ENCODE results near the gene NCCRP1. TPM values are rescaled to one million over a fixed set of nuclear protein-coding genes. Genes with fewer than 3 reads are reported as not detected.

Gene NCCRP1
- total and polyA plus RNA-seq, 4 donors = 0.05 to 0.97 (median 0.17) TPM

GRCh38 chr19:39173502-39173991 lies 23.2 kb upstream of the NCCRP1 start:
- ATAC-seq (ENCODE audit: insufficient read depth, low FRiP score) = no peak
- no peaks in the 10 kb centered on the region for H3K27me3 ChIP-seq (ENCODE audit: control insufficient read depth in 3 of 3, insufficient read depth in 3 of 3, low read length in 2 of 3)
- no peak overlapping the region for H3K27ac ChIP-seq (ENCODE audit: low read depth in 1 of 2, low read length in 1 of 2)
- H3K4me3 ChIP-seq = no peak overlapping the region
- TF ChIP-seq, protein P1, sequence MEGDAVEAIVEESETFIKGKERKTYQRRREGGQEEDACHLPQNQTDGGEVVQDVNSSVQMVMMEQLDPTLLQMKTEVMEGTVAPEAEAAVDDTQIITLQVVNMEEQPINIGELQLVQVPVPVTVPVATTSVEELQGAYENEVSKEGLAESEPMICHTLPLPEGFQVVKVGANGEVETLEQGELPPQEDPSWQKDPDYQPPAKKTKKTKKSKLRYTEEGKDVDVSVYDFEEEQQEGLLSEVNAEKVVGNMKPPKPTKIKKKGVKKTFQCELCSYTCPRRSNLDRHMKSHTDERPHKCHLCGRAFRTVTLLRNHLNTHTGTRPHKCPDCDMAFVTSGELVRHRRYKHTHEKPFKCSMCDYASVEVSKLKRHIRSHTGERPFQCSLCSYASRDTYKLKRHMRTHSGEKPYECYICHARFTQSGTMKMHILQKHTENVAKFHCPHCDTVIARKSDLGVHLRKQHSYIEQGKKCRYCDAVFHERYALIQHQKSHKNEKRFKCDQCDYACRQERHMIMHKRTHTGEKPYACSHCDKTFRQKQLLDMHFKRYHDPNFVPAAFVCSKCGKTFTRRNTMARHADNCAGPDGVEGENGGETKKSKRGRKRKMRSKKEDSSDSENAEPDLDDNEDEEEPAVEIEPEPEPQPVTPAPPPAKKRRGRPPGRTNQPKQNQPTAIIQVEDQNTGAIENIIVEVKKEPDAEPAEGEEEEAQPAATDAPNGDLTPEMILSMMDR (IDR thresholded peaks at IDR 0.05; ENCODE audit: control extremely low read depth, extremely low read depth) = no peak
- WGBS, 2 donors = 95 to 96% methylated on average over 25 of the region's 25 CpGs
- peaks cover 0 to 6% (median 0%) of the 10 kb centered on the region in 5 donors for H3K4me1 ChIP-seq (ENCODE audit: control insufficient read depth in 5 of 5, insufficient read depth in 5 of 5, low read length in 5 of 5)
- peaks cover 0 to 79% (median 7%) of the 10 kb centered on the region in 4 donors for H3K36me3 ChIP-seq (ENCODE audit: control insufficient read depth in 4 of 4, insufficient read depth in 4 of 4, low read length in 4 of 4)
- H3K9ac ChIP-seq (ENCODE audit: insufficient read depth in 1 of 2, low read length in 2 of 2) = no peak overlapping the region
- no peaks in the 10 kb centered on the region for H3K9me3 ChIP-seq (ENCODE audit: control insufficient read depth in 4 of 4, insufficient read depth in 3 of 4, low read length in 3 of 4)
- no peak for DNase-seq

GRCh38 chr19:39174142-39174541 lies 22.6 kb upstream of the NCCRP1 start:
- 89% methylated on average over 16 of the region's 16 CpGs for WGBS, 2 donors
- H3K27ac ChIP-seq (ENCODE audit: low read depth in 1 of 2, low read length in 1 of 2) = no peak overlapping the region
- DNase-seq (no peak), ATAC-seq (ENCODE audit: insufficient read depth, low FRiP score) (no peak)
- TF ChIP-seq, protein P1 (IDR thresholded peaks at IDR 0.05; ENCODE audit: control extremely low read depth, extremely low read depth) = no peak
- H3K4me1 ChIP-seq (ENCODE audit: control insufficient read depth in 5 of 5, insufficient read depth in 5 of 5, low read length in 5 of 5) = peaks cover 0 to 5% (median 0%) of the 10 kb centered on the region in 5 donors
- no peaks in the 10 kb centered on the region for H3K9me3 ChIP-seq (ENCODE audit: control insufficient read depth in 4 of 4, insufficient read depth in 3 of 4, low read length in 3 of 4)
- no peak overlapping the region for H3K9ac ChIP-seq (ENCODE audit: insufficient read depth in 1 of 2, low read length in 2 of 2)
- H3K4me3 ChIP-seq = no peak overlapping the region
- no peaks in the 10 kb centered on the region for H3K27me3 ChIP-seq (ENCODE audit: control insufficient read depth in 3 of 3, insufficient read depth in 3 of 3, low read length in 2 of 3)
- H3K36me3 ChIP-seq (ENCODE audit: control insufficient read depth in 4 of 4, insufficient read depth in 4 of 4, low read length in 4 of 4) = peaks cover 0 to 84% (median 4%) of the 10 kb centered on the region in 4 donors

GRCh38 chr19:39174558-39175544 lies 21.9 kb upstream of the NCCRP1 start:
- no peaks in the 10 kb centered on the region for H3K9me3 ChIP-seq (ENCODE audit: control insufficient read depth in 4 of 4, insufficient read depth in 3 of 4, low read length in 3 of 4)
- no peak overlapping the region for H3K9ac ChIP-seq (ENCODE audit: insufficient read depth in 1 of 2, low read length in 2 of 2)
- H3K36me3 ChIP-seq (ENCODE audit: control insufficient read depth in 4 of 4, insufficient read depth in 4 of 4, low read length in 4 of 4) = peaks cover 0 to 85% (median 6%) of the 10 kb centered on the region in 4 donors
- ATAC-seq (ENCODE audit: insufficient read depth, low FRiP score) (no peak), DNase-seq (no peak)
- H3K4me3 ChIP-seq = no peak overlapping the region
- H3K27me3 ChIP-seq (ENCODE audit: control insufficient read depth in 3 of 3, insufficient read depth in 3 of 3, low read length in 2 of 3) = no peaks in the 10 kb centered on the region
- 91 to 92% methylated on average over 40 to 43 of the region's 43 CpGs for WGBS, 2 donors
- H3K4me1 ChIP-seq (ENCODE audit: control insufficient read depth in 5 of 5, insufficient read depth in 5 of 5, low read length in 5 of 5) = peaks cover 0 to 5% (median 0%) of the 10 kb centered on the region in 5 donors
- TF ChIP-seq, protein P1 (IDR thresholded peaks at IDR 0.05; ENCODE audit: control extremely low read depth, extremely low read depth) = no peak
- H3K27ac ChIP-seq (ENCODE audit: low read depth in 1 of 2, low read length in 1 of 2) = no peak overlapping the region
